Calu3 (cell line): ENCODE data around the gene SLC25A25. TPM values are rescaled to one million over a fixed set of nuclear protein-coding genes. Genes with fewer than 3 reads are reported as not detected.
A peak's percentile ranks its signal among the peaks of the same experiment; 100 is the strongest.
"Not testable (repeated sequence)": the region's sequence is repeated elsewhere in the genome, so short reads cannot be mapped to it uniquely, and the experiment has no call there.

Experiments
- BruUV-seq: library from RNA; stranded (reverse); fragments of 400-500 nt; replicated peaks from 2 replicates; lab custom pipeline; 2021; lab: Mats Ljungman, UMichigan
- CTCF ChIA-PET: fragments of 300-600 bp; sonication (Branson Sonifier 250); formaldehyde crosslinking; loops from one replicate; lab custom pipeline; 2022; ENCODE audit warnings: antibody characterized with exemption; lab: Charles Lee
- DNase-seq: peaks from one replicate; pipeline ENCODE4 v3.0.0; 2022
- H3K27ac Mint-ChIP-seq: one replicate; pipeline ENCODE4 v1.8.0; 2022; ENCODE audit warnings: mixed read lengths; ENCODE audit not compliant: unreplicated experiment
- H3K27me3 Mint-ChIP-seq: one replicate; pipeline ENCODE4 v1.8.0; 2022; ENCODE audit warnings: mixed read lengths; ENCODE audit not compliant: unreplicated experiment
- H3K36me3 Mint-ChIP-seq: one replicate; pipeline ENCODE4 v1.8.0; 2022; ENCODE audit warnings: mild to moderate bottlenecking, moderate library complexity, mixed read lengths; ENCODE audit not compliant: insufficient read depth, unreplicated experiment
- H3K4me1 Mint-ChIP-seq: one replicate; pipeline ENCODE4 v1.8.0; 2022; ENCODE audit warnings: mild to moderate bottlenecking, low read depth, mixed read lengths; ENCODE audit not compliant: unreplicated experiment
- H3K4me3 Mint-ChIP-seq: one replicate; pipeline ENCODE4 v1.8.0; 2022; ENCODE audit warnings: mild to moderate bottlenecking, low read depth, moderate library complexity, mixed read lengths; ENCODE audit not compliant: unreplicated experiment
- H3K9me3 Mint-ChIP-seq: one replicate; pipeline ENCODE4 v1.8.0; 2022; ENCODE audit warnings: low read depth, mixed read lengths; ENCODE audit not compliant: unreplicated experiment
- CTCF ChIP-seq: fragments of 200-600 bp; IDR thresholded peaks from one replicate; pipeline ENCODE4 v1.8.0; 2022; ENCODE audit warnings: antibody characterized with exemption; ENCODE audit not compliant: unreplicated experiment
- intact Hi-C: fragments of 100-400 bp; cut with micrococcal nuclease; formaldehyde crosslinking; loops from one replicate; pipeline ENCODE4 v1.10.0; 2022; ENCODE audit not compliant: unreplicated experiment
- total RNA-seq: library from RNA; stranded (reverse); gene quantifications from 2 replicates; pipeline ENCODE4 v1.2.3, GENCODE V29; 2022

SLC25A25 gene
- total RNA-seq, 1 experiment from 2014 or later: 19.5 TPM

DNA sequence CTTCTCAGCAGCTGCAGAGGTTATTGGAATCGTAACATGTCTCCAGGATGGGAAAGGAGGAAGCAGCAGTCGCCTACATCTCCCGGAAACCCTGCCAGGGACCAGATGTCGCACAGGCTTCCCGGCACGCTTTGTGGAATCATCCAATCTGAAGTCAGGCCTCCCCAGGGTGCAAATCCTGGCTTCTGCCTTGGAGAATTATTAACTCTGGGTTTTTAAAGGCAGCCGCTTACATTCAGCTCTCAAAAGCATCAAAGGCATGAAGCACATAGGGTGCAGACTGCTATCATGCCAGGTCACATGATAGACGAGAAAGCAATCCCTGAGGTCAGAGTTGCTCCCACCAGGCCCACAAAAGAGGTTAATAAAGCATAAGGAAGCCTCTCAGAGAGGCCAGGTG lies 64.1 kb downstream of the SLC25A25 start:
- Mint-ChIP-seq H3K36me3 (peaks cover 35% of the 10 kb centered on the region), H3K4me1 (peaks cover 29% of the 10 kb centered on the region), H3K9me3 (peaks cover 13% of the 10 kb centered on the region)
- intact Hi-C loops, H3K27ac Mint-ChIP-seq, H3K4me3 Mint-ChIP-seq, CTCF ChIA-PET, BruUV-seq, DNase-seq, H3K27me3 Mint-ChIP-seq: not testable (repeated sequence)

DNA sequence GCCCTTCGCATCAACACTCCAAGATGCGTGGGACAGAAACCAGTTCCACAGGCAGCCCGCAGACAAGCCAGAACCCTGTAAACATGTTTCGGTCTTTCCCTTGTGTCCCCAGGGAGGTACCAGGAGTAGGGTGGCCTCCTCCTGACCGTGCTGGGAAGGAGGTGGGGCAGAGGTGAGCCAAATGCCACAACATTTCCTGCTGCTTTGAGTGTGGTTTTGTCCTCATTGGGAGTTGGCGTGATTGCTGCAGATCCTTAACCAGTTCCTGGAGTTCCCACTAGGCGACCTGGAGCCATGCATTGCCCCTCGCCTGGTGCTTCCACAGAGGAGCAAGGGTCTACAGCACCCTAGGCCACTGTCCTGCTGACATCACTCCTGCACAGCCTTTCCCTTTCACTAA lies 67.5 kb downstream of the SLC25A25 start:
- BruUV-seq, H3K27ac Mint-ChIP-seq, intact Hi-C loops, H3K27me3 Mint-ChIP-seq, CTCF ChIA-PET, H3K9me3 Mint-ChIP-seq, DNase-seq, H3K4me3 Mint-ChIP-seq: not testable (repeated sequence)
- H3K4me1 Mint-ChIP-seq: peaks cover 29% of the 10 kb centered on the region
- peaks cover 12% of the 10 kb centered on the region for H3K36me3 Mint-ChIP-seq

GRCh38 chr9:128136816-128137793 lies 69.1 kb downstream of the SLC25A25 start:
- Mint-ChIP-seq H3K36me3 (peaks cover 12% of the 10 kb centered on the region), H3K27me3 (no peaks in the 10 kb centered on the region), H3K9me3 (peaks cover 10% of the 10 kb centered on the region), H3K4me1 (peaks cover 34% of the 10 kb centered on the region), H3K4me3 (peak overlapping the region; percentile 8), H3K27ac (peak overlapping the region; percentile 85)
- CTCF ChIA-PET: interaction anchor here (0.6 to 1.6 kb wide), 5 partner anchors 9 to 19 kb away, joined by 3 to 8 read pairs (median 3); partner anchors contain the start of gene LCN2
- TSS peak; percentile 91 for BruUV-seq
- intact Hi-C loops: no loop called here
- no peak for TF ChIP-seq CTCF
- peak; percentile 57 for DNase-seq

- intact Hi-C loops: no loop called here
- peaks cover 39% of the 10 kb centered on the region for H3K4me1 Mint-ChIP-seq
- BruUV-seq: no TSS peak
- no peak for DNase-seq
- H3K9me3 Mint-ChIP-seq: peaks cover 9% of the 10 kb centered on the region
- peak overlapping the region; percentile 85 for H3K27ac Mint-ChIP-seq
- no peaks in the 10 kb centered on the region for H3K27me3 Mint-ChIP-seq
- TF ChIP-seq CTCF: no peak
- CTCF ChIA-PET: interaction anchor here (0.8 to 1.2 kb wide), 2 partner anchors 12 to 20 kb away, joined by 3 read pairs; no protein-coding TSS in a partner anchor
- peaks cover 12% of the 10 kb centered on the region for H3K36me3 Mint-ChIP-seq
- H3K4me3 Mint-ChIP-seq: no peak overlapping the region
These were observed 70.0 kb downstream of the SLC25A25 start for GRCh38 chr9:128138001-128138400.

DNA sequence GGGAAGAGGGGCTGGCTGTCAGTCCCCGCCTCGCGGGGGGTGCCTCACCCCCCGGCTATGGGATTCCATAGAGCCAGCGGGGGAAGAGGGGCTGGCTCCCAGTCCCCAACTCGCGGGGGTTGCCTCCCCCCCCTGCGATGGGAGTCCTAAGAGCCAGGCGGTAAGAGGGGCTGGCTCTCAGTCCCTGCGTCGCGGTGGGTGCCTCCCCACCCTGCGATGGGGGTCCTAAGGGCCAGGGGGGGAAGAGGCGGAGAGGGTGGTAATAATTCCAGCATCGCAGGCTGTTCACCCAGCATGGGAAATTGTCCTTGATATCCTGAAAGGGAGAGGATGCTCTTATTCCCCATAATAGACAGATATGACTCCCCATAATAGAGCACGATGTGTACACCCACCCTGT lies 71.6 kb downstream of the SLC25A25 start:
- no TSS peak for BruUV-seq
- TF ChIP-seq CTCF: no peak
- Mint-ChIP-seq H3K27me3 (no peaks in the 10 kb centered on the region), H3K27ac (no peak overlapping the region), H3K36me3 (peaks cover 18% of the 10 kb centered on the region), H3K4me1 (peaks cover 49% of the 10 kb centered on the region), H3K4me3 (no peak overlapping the region), H3K9me3 (no peaks in the 10 kb centered on the region)
- CTCF ChIA-PET: no interaction called here
- intact Hi-C loops: no loop called here
- DNase-seq: no peak
